ENCODE results near the gene CATSPER4.

The CATSPER4 gene

DNA sequence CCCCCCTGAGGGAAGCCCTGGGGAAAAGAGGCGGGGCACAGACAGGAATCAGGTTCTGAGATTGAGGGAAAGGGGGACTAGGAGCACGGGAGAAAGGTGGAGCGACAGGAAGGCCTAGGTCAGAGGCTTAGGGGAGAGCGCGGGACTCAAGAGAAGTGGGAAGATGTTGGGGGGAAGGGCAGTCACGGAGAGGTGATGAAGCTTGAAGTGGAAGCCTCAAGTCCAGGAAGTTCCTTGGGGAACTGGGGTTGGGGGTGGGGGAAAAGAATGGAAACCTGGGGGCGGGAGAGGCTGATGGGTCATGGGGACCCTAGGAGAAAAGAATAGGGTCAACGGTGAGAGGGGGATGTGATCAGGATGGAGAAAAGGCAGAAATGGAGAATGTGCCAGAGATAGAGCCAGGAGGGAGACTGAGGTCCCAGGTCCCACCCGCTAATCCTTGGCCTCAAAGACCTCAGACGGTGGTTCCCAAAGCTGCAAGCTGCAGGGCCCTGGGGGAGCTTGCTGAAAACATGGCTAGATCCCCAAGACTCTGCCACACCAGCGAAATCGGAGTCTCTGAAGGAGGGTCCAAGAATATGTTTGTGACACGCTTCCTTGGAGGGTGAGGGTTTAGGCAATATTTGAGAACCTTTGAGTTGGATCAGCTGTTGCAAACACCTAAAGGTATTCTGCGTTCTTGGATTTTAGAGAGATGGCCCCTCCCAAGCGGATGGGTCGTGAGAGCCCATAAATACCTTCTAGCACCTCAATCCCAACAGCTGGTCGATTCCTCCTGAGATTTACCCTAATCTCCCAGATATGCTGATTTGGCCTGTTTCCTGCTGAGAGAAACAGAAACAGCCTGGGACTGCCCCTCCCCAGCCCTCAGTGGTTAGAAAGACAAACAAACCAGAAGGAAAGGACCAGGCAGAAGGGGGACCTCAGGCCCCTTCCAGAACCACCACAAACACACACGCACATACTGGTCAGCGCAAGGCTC is 25.2 kb upstream of the CATSPER4 start:
- DNase-seq (ENCODE audit: low read depth): no peak
- no peak overlapping the region for H3K4me3 ChIP-seq (ENCODE audit: low read depth, low read length)
- TF ChIP-seq, protein P1, sequence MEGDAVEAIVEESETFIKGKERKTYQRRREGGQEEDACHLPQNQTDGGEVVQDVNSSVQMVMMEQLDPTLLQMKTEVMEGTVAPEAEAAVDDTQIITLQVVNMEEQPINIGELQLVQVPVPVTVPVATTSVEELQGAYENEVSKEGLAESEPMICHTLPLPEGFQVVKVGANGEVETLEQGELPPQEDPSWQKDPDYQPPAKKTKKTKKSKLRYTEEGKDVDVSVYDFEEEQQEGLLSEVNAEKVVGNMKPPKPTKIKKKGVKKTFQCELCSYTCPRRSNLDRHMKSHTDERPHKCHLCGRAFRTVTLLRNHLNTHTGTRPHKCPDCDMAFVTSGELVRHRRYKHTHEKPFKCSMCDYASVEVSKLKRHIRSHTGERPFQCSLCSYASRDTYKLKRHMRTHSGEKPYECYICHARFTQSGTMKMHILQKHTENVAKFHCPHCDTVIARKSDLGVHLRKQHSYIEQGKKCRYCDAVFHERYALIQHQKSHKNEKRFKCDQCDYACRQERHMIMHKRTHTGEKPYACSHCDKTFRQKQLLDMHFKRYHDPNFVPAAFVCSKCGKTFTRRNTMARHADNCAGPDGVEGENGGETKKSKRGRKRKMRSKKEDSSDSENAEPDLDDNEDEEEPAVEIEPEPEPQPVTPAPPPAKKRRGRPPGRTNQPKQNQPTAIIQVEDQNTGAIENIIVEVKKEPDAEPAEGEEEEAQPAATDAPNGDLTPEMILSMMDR (IDR thresholded peaks at IDR 0.05; ENCODE audit: low read depth, low read length, missing control alignments): no peak
- in situ Hi-C loops (cut with HindIII; ENCODE audit: low sequenced_read_pairs): no loop called here

DNA sequence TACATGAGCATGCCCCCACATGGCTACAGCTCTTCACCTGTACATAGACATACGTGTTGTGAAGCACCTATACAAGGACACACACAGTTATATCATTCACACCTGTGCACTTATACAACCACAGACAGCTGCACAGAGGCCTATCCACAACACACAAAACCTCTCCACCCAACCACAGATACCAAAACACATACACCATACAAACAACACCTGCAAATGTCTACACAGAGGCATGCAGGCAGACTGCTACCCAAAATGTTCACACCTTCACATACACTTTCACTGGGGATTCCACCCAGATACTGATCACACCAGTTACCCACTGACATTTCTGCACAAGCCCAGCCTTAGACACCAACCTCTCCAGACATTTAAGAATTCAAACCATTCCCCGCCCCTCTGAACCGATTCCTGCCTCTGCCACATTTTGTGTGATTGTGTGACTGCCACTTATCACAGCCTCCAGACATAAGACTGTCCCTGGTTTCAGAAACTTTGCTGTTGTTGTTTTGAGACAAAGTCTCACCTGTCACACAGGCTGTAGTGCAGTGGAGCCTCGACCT is 23.6 kb upstream of the CATSPER4 start:
- no peak for DNase-seq (ENCODE audit: low read depth)
- no peak overlapping the region for H3K4me3 ChIP-seq (ENCODE audit: low read depth, low read length)
- TF ChIP-seq, protein P1 (IDR thresholded peaks at IDR 0.05; ENCODE audit: low read depth, low read length, missing control alignments): no peak
- in situ Hi-C loops (cut with HindIII; ENCODE audit: low sequenced_read_pairs): no loop called here

- H3K4me3 ChIP-seq (ENCODE audit: low read depth, low read length): peak within 1 kb of the TSS; percentile 91
- no peak for DNase-seq (ENCODE audit: low read depth)
- TF ChIP-seq, protein P1 (IDR thresholded peaks at IDR 0.05; ENCODE audit: low read depth, low read length, missing control alignments): no peak
- in situ Hi-C loops (cut with HindIII; ENCODE audit: low sequenced_read_pairs): no loop called here
Observed at GRCh38 chr1:26168410-26169197, 21.8 kb upstream of the CATSPER4 start, which contains the start of gene C1orf232. Gene C1orf232, minus strand, starts transcription at chr1:26168963. Its CDS starts 464 bp downstream, at chr1:26168499.

- in situ Hi-C loops (cut with HindIII; ENCODE audit: low sequenced_read_pairs): no loop called here
- TF ChIP-seq, protein P1 (IDR thresholded peaks at IDR 0.05; ENCODE audit: low read depth, low read length, missing control alignments): no peak
- peak overlapping the region; percentile 91 for H3K4me3 ChIP-seq (ENCODE audit: low read depth, low read length)
- no peak for DNase-seq (ENCODE audit: low read depth)
Observed at GRCh38 chr1:26169198-26169554, 21.2 kb upstream of the CATSPER4 start.

DNA sequence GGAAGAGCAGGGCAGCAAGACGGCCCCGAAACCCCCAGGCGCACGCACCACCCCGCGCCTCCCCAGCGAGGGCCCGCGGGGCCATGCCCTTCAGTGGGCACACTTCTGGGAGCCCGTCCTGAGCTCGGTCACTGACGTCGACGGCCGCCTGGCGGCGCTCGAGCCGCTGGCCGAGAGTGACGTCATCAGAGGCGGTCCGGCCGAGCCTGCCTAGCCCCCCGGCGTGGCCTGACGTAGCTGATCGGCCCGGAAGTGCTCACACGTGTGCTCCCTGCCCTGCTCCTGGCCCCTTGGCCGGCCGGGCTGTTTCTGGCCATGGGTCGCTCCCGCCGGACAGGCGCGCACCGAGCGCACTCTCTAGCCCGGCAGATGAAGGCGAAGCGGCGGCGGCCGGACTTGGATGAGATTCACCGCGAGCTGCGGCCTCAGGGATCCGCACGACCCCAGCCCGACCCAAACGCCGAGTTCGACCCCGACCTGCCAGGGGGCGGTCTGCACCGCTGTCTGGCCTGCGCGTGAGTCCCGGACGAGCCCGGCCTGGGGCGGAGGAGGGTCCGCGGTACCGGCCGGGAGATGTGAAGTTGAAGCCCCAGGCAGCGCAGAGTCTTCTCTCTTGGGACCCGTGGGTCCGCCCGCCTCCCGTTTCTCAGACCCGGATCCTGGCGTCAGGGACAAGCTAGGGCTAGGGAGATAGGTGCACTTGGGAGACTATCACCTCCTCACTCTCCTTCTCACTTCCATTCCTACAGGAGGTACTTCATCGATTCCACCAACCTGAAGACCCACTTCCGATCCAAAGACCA is 20.5 kb upstream of the CATSPER4 start, which contains the start of gene ZNF593:
Gene ZNF593, plus strand, starts transcription at position 240 of the 803 bp plus-strand sequence. Its CDS starts 76 bp downstream, at position 316.
- in situ Hi-C loops (cut with HindIII; ENCODE audit: low sequenced_read_pairs): no loop called here

More for the DNA sequence above, 20.5 kb upstream of the CATSPER4 start, which contains the start of gene ZNF593:
- TF ChIP-seq, protein P1 (IDR thresholded peaks at IDR 0.05; ENCODE audit: low read depth, low read length, missing control alignments): peak; percentile 84
- H3K4me3 ChIP-seq (ENCODE audit: low read depth, low read length): peak within 1 kb of the TSS; percentile 91
- DNase-seq (ENCODE audit: low read depth): peak; percentile 57
